Stimulated activated effector memory CD8-positive, alpha-beta T cell treated with anti-CD3 and anti-CD28 coated beads, Interleukin-12 subunit alpha, Interleukin-12 subunit beta, amount 100 ng/mL, for 72 hours (primary cell): ENCODE measurements around the gene OSTN.

ENCODE experiments used
- ATAC-seq: fragments of 150-1000 bp; cut with Tn5 transposase; 2 replicates; pipeline ENCODE4 v1.10.0; 2021
- DNase-seq, 2 donors: peaks; one replicate each; pipeline ENCODE4 v3.0.0; 2021 to 2022; ENCODE audit warnings: low spot score in 2 of 2
- H3K27ac Mint-ChIP-seq: one replicate; pipeline ENCODE4 v1.8.0; 2022; ENCODE audit warnings: mild to moderate bottlenecking, mixed read lengths
- H3K36me3 Mint-ChIP-seq: one replicate; pipeline ENCODE4 v1.8.0; 2022; ENCODE audit warnings: mild to moderate bottlenecking, mixed read lengths
- H3K4me1 Mint-ChIP-seq: one replicate; pipeline ENCODE4 v1.8.0; 2022; ENCODE audit warnings: mixed read lengths
- H3K4me3 Mint-ChIP-seq: one replicate; pipeline ENCODE4 v1.8.0; 2022; ENCODE audit warnings: mild to moderate bottlenecking, mixed read lengths
- H3K9me3 Mint-ChIP-seq: one replicate; pipeline ENCODE4 v1.8.0; 2022; ENCODE audit warnings: mixed read lengths

OSTN gene

DNA sequence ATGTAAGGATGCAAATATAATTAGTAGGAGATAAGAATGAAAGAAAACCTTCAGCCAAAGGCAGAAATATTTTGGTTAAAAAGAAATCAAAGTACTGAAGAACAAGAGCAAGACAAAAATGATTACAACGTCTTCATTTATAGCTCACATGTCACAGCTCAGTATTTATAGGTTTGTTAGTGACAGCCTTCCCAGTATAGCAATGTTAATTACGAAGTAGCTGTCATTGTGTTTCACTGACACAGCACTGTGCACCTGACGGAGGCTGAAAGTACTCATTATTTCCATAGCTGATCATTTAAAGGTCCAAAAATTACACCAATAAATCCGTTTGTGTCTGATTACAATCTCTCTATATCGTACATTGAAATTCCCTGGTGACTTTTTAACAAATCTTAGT lies 561 bp upstream of the OSTN start:
- DNase-seq (no peak), ATAC-seq (no peak)
- Mint-ChIP-seq H3K36me3 (no peaks in the 10 kb centered on the region), H3K27ac (no peak overlapping the region), H3K9me3 (no peaks in the 10 kb centered on the region), H3K4me3 (no peak overlapping the region), H3K4me1 (no peaks in the 10 kb centered on the region)

DNA sequence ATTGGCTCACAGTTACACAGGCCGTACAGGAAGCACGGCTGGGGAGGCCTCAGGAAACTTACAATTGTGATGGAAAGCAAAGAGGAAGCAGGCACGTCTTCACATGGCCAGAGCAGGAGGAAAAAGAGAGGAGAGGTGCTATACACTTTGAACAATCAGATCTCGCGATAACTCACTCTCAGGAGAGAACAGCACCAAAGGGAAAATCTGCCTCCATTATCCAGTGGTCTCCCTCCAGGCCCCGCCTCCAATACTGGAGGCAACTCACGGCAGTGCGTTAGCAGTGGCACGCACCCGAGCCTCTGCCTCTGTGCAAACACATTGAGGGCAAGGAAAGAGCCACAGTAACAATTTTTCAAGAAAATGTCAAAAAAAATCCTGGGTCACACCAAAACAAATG lies 11.0 kb downstream of the OSTN start:
- DNase-seq (no peak), ATAC-seq (no peak)
- Mint-ChIP-seq H3K4me3 (no peak overlapping the region), H3K9me3 (peaks cover 3% of the 10 kb centered on the region), H3K36me3 (no peaks in the 10 kb centered on the region), H3K27ac (no peak overlapping the region), H3K4me1 (no peaks in the 10 kb centered on the region)

DNA sequence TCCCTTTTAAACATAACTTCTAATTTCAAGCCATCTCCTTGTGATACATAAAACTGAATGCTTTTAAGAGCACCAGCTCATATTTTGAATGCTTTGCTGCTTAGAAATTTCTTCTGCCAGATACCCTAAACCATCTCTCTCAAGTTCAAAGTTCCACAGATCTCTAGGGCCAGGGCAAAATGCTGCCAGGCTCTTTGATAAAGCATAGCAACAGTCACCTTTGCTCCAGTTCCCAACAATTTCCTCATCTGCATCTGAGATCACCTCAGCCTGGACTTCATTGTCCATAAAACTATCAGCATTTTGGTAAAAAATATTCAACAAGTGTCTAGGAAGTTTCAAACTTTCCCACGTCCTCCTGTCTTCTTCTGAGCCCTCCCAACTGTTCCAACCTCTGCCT lies 17.5 kb downstream of the OSTN start:
- Mint-ChIP-seq H3K4me3 (no peak overlapping the region), H3K9me3 (peaks cover 9% of the 10 kb centered on the region), H3K36me3 (no peaks in the 10 kb centered on the region), H3K27ac (no peak overlapping the region), H3K4me1 (no peaks in the 10 kb centered on the region)
- ATAC-seq = no peak
- no peak for DNase-seq

DNA sequence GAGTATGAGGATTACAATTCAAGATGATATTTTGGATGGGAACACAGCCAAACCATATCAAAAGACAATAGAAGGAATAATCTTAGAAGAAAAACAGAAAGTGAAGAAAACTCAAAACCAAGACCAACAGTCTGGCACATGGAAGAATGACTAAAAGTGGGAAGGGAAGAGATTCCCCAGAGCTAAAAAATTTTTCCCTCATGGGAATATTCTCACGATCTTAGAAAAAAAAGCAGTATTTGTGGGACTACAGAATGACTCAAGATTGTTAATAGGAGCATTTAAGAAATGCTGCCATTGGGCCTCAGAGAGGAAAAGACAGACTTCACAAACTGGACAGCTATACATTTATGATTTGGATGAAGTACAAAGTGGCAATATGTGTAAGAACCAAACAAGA lies 18.3 kb downstream of the OSTN start:
- no peaks in the 10 kb centered on the region for H3K4me1 Mint-ChIP-seq
- H3K27ac Mint-ChIP-seq = no peak overlapping the region
- peaks cover 9% of the 10 kb centered on the region for H3K9me3 Mint-ChIP-seq
- DNase-seq (no peak), ATAC-seq (no peak)
- H3K36me3 Mint-ChIP-seq = no peaks in the 10 kb centered on the region
- no peak overlapping the region for H3K4me3 Mint-ChIP-seq

DNA sequence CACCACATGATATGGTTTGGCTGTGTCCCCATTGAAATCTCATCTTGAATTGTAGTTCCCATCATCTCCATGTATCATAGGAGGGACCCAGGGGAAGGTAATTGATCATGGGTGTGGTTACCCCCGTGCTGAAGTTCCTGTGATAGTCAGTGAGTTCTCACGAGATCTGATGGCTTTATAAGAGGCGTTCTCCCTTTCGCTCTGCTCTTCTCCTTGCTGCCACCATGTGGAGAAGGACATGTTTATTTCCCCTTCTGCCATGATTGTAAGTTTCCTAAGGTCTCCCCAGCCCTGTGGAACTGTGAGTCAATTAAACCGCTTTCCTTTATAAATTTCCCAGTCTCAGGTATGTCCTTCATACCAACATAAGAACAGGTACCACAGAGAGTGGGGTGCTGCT lies 21.9 kb downstream of the OSTN start:
- peaks cover 6% of the 10 kb centered on the region for H3K9me3 Mint-ChIP-seq
- no peak for DNase-seq
- no peak overlapping the region for H3K4me3 Mint-ChIP-seq
- ATAC-seq = no peak
- no peaks in the 10 kb centered on the region for H3K36me3 Mint-ChIP-seq
- no peaks in the 10 kb centered on the region for H3K4me1 Mint-ChIP-seq
- no peak overlapping the region for H3K27ac Mint-ChIP-seq

DNA sequence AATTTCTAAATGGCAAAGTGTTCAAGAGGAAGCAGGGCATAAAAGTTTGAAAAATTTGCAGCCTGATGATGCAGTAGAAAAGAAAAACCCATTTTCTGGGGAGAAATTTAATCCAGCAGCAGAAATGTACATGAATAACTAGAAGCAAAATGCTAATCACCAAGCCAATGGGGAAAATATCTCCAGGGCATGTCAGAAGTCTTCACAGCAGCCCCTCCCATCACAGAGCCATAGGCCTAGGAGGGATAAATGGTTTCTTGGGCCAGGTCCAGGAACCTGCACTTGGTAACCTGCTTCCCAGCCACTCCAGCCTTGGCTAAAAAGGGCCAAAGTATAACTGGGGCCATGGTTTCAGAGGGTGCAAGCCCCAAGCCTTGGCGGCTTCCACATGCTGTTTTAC lies 22.6 kb downstream of the OSTN start:
- H3K9me3 Mint-ChIP-seq = peaks cover 6% of the 10 kb centered on the region
- H3K36me3 Mint-ChIP-seq = no peaks in the 10 kb centered on the region
- ATAC-seq = no peak
- no peak overlapping the region for H3K4me3 Mint-ChIP-seq
- no peak for DNase-seq
- H3K27ac Mint-ChIP-seq = no peak overlapping the region
- H3K4me1 Mint-ChIP-seq = no peaks in the 10 kb centered on the region

DNA sequence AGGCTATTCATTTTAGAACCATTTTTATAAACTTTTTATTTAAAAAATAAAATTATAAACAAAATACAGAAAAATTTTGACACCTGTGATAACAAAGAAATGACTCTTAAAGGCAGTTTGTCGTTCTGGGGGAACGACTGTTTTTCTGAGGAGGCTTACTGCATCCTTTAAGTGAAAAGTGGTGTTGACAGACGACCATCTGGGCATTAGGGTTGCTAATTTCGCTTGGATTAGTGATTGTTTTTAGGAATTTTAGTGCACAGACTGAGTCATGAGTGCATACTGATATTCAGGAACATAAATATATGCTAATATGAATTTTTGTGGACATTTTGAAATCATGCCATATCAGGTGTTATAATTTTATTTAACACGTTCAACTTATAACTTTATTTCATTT lies 28.5 kb downstream of the OSTN start:
- Mint-ChIP-seq H3K4me3 (no peak overlapping the region), H3K27ac (no peak overlapping the region), H3K9me3 (no peaks in the 10 kb centered on the region), H3K4me1 (no peaks in the 10 kb centered on the region), H3K36me3 (no peaks in the 10 kb centered on the region)
- DNase-seq = no peak
- no peak for ATAC-seq

DNA sequence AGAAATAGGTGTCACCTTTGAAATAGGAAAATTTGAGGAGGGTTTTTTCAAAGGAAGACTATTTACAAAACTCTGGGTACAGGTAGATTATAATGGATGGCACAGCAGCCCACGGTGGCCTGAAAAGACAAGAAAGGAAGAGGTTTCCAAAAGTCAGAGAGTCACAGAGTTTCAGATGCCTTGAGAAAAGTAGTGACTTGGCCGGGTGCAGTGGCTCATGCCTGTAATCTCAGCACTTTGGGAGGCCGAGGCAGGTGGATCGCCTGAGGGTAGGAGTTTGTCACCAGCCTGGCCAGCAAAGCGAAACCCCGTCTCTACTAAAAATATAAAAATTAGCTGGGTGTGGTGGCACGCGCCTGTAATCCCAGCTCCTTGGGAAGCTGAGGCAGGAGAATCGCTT lies 35.2 kb downstream of the OSTN start:
- Mint-ChIP-seq H3K4me1 (peaks cover 7% of the 10 kb centered on the region), H3K27ac (no peak overlapping the region)

DNA sequence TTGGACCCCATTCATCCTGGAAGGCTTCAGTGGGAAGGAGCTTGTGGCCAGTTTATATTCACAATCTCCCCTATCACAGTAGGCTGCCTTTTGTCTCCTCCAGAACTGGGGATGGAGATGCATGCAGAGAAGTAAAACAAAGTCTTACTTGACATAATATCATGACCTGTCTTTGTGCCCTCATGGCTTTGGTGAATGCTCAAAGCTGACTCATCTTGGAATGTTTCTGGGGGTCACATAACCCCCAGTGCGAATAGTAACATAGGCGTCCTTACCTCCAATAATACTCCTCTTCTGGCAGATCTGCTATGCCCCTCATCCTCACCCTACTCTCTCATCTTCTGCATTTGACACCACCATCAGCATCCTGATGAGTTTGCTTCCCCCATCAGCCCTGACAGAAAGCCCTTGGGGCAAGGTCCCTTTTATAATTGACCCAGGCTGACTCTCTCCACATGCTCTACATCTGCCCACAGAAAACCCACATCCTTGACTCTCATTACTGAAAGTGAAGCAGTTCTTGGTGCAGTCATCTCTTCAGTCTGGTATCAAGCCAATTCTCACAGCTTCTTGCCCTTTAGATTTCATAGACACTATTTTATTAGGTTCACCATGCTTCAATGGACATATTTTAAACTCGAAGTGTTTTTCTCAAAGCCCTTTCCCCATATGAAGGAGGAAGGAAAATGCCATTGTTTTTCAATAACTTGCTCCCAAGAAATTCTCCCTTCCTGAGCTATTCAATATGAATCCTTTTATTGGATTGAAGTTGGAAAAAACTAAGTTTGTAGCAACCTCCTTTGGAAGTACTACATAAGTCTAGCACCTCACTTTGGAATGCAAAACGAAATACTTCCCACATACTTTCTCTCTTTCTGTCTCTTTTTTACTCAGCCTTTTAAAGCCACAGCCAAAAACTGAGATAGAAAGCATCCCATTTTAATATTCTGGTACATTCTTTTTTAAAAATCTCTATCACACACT lies 36.6 kb downstream of the OSTN start:
- Mint-ChIP-seq H3K36me3 (no peaks in the 10 kb centered on the region), H3K27ac (no peak overlapping the region), H3K4me3 (no peak overlapping the region), H3K9me3 (peaks cover 2% of the 10 kb centered on the region), H3K4me1 (peaks cover 7% of the 10 kb centered on the region)
- no peak for DNase-seq
- peak; percentile 89 for ATAC-seq

More for the DNA sequence above, 35.2 kb downstream of the OSTN start:
- no peak for DNase-seq
- H3K9me3 Mint-ChIP-seq = peaks cover 2% of the 10 kb centered on the region
- H3K36me3 Mint-ChIP-seq = no peaks in the 10 kb centered on the region
- no peak overlapping the region for H3K4me3 Mint-ChIP-seq
- no peak for ATAC-seq

DNA sequence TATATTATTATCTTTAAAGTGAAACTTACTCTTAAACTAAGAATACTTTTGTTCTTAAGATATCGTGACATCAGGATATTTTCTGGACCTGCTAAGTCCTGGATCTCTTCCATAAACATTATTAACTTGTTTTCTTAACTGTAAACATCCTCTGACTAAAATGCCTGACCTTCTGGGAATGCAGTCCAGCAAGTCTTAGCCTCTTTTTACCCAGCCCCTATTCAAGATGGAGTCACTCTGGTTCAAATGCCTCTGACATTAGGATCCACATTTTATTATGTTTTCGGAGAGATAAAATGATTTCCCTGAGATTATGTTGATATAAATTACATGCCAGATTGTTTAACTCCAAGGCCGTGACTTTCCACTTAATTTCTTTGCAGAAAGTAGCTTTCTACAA lies 37.6 kb downstream of the OSTN start:
- H3K4me1 Mint-ChIP-seq = peaks cover 7% of the 10 kb centered on the region
- H3K9me3 Mint-ChIP-seq = peaks cover 2% of the 10 kb centered on the region
- no peak for DNase-seq
- no peak overlapping the region for H3K4me3 Mint-ChIP-seq
- ATAC-seq = no peak
- H3K36me3 Mint-ChIP-seq = no peaks in the 10 kb centered on the region
- H3K27ac Mint-ChIP-seq = no peak overlapping the region

DNA sequence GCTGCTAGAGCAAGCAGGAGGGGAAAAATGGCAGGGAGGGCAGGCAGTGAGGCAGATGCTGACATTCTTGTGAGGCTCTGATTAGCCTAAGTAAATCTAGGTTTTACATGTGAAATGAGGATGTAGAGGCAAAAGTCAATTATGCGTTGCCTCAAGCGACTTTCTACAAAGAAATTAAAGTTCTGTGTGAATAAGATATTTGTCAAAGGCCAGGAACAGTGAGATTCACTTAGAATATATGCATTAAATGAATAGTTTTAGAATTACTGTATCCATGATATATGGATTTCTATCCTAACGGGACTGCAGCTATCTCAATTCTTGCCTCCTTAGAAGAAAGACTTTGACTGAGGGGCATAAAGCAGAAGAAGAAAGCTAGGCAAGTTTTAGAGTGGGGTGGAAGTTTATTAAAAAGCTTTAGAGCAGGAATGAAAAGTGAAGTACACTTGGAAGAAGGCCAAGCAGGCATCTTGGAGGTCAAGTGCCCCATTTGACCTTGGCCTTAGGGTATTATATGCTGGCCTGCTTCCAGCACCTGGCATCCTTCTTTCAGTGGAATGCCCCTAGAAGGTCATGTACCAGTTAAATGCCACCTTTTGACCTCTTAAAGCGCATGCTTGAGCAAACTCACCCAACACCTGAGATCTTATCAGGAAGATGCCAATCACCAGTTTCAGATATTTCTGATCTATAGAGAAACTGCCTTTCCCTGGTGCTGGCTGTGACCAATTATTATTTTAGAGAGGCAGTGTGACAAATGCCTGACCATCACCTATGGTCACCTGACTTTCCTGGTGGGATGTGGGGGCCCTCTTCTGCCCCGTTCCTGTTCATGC lies 38.2 kb downstream of the OSTN start:
- ATAC-seq (no peak), DNase-seq (no peak)
- H3K36me3 Mint-ChIP-seq = no peaks in the 10 kb centered on the region
- H3K27ac Mint-ChIP-seq = no peak overlapping the region
- H3K4me3 Mint-ChIP-seq = no peak overlapping the region
- H3K9me3 Mint-ChIP-seq = peaks cover 2% of the 10 kb centered on the region
- peaks cover 7% of the 10 kb centered on the region for H3K4me1 Mint-ChIP-seq

DNA sequence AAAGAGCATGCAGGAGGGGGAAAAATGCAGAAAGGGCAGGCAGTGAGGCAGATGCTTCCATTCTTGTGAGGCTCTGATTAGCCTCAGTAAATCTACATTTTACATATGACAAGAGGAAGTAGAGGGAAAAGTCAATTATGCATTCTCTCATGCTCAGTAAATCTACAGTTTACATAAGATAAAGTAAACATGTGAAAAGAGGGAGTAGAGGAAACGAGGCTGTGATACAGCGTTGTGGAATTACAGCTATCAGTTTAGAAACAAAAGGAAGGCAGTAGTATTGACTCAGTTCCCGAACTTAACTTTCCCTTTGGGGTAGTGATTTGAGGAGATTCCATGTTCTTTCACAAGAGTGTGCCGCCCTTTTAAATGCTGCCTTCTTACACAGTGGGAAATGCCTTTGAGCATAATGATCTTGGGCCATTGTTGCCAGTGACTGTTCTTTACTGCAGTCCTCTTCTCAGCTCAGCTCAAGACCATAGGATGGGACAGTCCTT lies 39.3 kb downstream of the OSTN start:
- Mint-ChIP-seq H3K4me1 (peaks cover 7% of the 10 kb centered on the region), H3K9me3 (peaks cover 2% of the 10 kb centered on the region), H3K36me3 (no peaks in the 10 kb centered on the region), H3K4me3 (no peak overlapping the region), H3K27ac (no peak overlapping the region)
- no peak for ATAC-seq
- DNase-seq = no peak

DNA sequence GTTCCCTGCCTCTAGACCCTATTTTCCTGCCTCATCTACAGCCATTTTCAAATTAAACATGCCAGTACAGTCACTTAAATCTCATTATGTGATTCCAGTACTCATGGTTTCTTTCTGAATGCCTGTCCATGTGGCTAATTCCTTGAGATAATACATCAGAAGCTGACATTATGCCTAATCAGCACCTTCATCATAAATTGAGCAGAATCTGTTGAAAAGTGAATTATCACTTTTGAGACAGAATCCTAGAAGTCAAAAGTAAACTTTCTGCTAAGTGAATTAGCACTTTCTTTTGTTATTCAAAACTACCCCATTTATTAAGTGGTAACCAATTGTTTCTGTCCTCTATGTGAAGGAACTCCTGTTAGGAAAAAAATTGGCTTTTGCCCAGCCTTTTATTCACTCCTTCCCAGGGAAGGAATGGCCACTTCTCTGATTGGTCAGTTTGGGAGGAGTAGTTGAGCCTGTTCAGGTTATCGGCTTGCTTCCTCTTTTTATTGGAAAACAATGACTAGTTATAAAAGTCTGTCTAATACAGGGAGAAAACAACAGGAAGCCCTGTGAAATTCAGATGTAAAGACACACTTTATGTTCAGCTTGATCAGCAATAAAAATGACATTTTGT lies 40.5 kb downstream of the OSTN start:
- Mint-ChIP-seq H3K36me3 (no peaks in the 10 kb centered on the region), H3K4me3 (no peak overlapping the region), H3K4me1 (peaks cover 7% of the 10 kb centered on the region), H3K27ac (no peak overlapping the region), H3K9me3 (peaks cover 2% of the 10 kb centered on the region)
- DNase-seq (no peak), ATAC-seq (no peak)

DNA sequence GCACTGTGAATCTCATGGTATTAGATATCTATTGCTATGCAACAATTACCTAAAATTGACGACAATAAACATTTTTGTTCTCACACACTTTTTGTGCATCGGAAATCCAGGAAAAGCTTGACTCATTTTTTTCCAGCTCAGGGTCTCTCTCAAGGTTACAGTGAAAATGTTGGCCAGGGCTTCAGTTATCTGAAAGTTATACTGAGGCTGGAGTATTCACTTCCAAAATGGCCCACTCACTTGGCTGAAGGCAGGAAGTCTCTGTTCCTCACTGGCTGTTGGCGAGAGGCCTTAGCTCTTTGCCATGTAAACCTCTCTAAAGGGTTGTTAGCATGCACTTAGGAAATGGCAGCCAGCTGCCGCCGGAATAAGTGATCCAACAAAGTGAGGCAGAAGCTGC lies 41.4 kb downstream of the OSTN start:
- H3K36me3 Mint-ChIP-seq = no peaks in the 10 kb centered on the region
- ATAC-seq (no peak), DNase-seq (no peak)
- peaks cover 2% of the 10 kb centered on the region for H3K9me3 Mint-ChIP-seq
- H3K27ac Mint-ChIP-seq = no peak overlapping the region
- no peak overlapping the region for H3K4me3 Mint-ChIP-seq
- peaks cover 4% of the 10 kb centered on the region for H3K4me1 Mint-ChIP-seq

DNA sequence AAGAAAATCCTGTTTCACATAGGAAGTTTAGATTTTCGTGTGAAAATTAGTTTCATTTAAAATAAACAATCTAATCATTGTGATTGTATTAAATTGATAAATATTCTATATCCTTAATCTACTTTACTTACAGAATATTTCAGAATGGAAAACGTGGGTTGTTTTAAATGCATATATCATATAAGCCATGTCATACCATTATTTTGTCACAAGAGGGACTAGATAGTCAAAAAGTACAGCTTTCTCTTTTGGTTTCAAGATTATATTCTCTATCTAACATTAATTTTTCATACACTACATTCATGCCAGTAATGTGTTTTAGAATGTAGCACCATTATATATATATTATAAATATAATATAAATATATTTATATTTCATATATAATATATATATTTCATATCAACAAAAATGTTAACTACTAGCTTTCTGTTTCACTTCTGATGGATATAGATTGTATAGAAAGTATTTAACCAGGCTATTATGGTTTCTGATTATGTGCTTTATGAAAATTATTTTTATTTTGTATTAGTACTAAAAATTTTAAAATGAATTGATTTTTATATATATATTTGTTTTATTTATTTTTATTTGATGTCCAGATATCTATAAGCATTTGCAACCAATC lies 45.3 kb downstream of the OSTN start:
- Mint-ChIP-seq H3K9me3 (no peaks in the 10 kb centered on the region), H3K36me3 (no peaks in the 10 kb centered on the region), H3K27ac (no peak overlapping the region), H3K4me3 (no peak overlapping the region), H3K4me1 (no peaks in the 10 kb centered on the region)
- DNase-seq (no peak), ATAC-seq (no peak)
